ENCODE data around the gene CGN.
A peak's percentile ranks its signal among the peaks of the same experiment; 100 is the strongest.

CGN gene

DNA sequence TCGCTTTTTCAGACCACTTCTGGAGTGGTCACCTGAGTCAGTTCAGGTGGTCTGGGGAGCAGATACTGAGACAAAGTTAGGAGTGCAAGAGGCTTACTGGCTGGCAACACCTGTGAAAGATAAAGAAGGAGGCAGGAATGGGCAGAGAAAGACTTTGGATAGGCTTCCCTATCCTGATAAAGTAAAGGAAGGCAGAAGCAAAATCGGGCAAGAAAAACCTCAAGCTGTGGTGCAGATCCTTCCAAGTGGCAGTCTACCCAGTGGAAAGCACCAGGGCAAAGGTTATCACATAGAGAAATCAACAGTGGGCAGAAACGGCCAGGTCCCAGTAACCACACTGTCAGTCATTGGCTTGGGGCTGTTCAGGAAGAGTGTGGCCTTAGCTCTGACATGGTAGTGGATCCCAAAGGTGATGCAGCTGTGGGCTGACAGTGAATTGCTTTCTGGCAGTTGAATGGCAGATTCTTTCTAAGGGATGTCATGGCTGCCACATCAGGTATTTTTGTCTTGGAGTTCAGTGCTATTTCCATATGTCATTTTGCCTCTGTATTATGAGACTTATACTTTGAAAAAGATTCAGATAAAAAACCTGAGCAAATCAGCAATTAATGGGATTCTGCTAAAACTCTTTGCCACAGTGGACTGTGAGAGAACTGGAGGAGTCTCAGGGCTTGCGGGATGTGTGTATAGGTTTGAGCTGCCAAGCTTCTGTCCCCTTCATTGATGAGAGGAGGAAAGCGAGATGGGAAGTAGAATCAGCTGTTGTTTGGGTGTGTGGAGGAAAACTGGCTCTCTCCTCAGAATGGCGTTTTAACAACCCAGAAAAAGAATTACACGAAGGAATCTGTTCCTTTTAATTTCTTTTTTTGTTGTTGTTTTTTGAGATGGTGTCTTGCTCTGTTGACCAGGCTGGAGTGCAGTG, 8.1 kb upstream of the CGN start:
- TF ChIP-seq POLR2AphosphoS5 (IDR thresholded peaks at IDR 0.05; ENCODE audit: low read depth, low read length) (no peak), TAF1 (IDR thresholded peaks at IDR 0.05; ENCODE audit: borderline replicate concordance, low read depth, low read length) (no peak), POLR2A (IDR thresholded peaks at IDR 0.05; ENCODE audit: low read depth, low read length) (no peak)
- DNase-seq (ENCODE audit: insufficient read length) (no peak), FAIRE-seq (peak; percentile 65)

DNA sequence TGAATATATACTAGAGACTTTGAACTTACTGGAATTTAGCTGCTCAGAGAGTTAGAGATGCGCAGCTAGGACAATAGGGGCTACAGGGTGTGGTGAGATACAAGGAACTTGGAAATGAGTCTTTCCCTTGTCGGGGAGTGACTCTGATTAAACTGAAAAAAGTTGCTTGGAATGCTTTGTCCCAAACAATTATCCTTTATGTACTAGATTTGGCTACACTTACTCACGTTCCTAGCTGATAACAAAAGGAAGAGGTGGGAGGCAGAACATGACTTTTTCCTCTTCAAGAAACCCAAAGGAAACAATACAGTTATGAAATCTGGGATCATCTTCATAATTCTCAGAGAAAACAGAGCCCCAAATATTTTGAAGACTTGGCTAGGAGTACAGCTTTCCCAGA, 6.9 kb upstream of the CGN start:
- no peak for FAIRE-seq
- TF ChIP-seq POLR2AphosphoS5 (IDR thresholded peaks at IDR 0.05; ENCODE audit: low read depth, low read length), result no peak
- TF ChIP-seq TAF1 (IDR thresholded peaks at IDR 0.05; ENCODE audit: borderline replicate concordance, low read depth, low read length), result no peak
- TF ChIP-seq POLR2A (IDR thresholded peaks at IDR 0.05; ENCODE audit: low read depth, low read length), result no peak
- no peak for DNase-seq (ENCODE audit: insufficient read length)

DNA sequence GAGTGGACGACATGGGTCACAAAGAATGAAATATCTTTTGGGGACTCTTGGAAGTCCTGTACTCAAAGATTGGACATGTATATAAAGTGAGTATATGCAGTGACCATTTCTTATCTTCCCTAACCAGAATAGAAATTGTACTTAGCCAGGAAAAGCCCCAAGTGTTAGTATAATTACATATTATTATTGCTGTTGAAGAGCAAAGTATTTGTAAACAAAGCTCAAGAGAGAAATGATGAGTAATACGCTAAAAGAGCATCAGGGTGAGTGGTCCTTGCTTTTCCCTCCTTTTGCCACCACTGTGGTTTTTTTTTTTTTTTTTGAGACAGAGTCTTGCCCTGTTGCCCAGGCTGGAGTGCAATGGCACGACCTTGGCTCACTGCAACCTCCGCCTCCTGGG, 6.4 kb upstream of the CGN start:
- FAIRE-seq (no peak), DNase-seq (ENCODE audit: insufficient read length) (no peak)
- TF ChIP-seq TAF1 (IDR thresholded peaks at IDR 0.05; ENCODE audit: borderline replicate concordance, low read depth, low read length) (no peak), POLR2A (IDR thresholded peaks at IDR 0.05; ENCODE audit: low read depth, low read length) (no peak), POLR2AphosphoS5 (IDR thresholded peaks at IDR 0.05; ENCODE audit: low read depth, low read length) (no peak)

DNA sequence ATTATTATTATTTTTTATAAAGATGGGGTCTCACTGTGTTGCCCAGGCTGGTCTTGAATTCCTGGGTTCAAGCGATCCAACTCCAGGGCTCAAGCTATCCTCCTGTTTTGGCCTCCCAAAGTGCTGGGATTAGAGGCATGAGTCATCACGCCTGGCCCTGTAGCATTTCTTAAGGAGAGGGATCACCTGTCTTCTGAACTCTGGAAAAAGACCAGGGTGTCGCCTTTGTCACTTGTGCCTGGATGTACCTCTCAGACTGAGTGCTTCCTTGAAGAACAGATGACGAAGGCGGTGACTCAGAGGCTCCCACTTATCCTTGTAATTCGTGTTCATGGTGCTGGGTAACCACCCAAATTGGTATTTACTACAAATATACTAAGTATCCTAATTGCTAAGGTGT, 2.4 kb upstream of the CGN start:
- no peak for FAIRE-seq
- no peak for DNase-seq (ENCODE audit: insufficient read length)
- TF ChIP-seq POLR2AphosphoS5 (IDR thresholded peaks at IDR 0.05; ENCODE audit: low read depth, low read length) (no peak), POLR2A (IDR thresholded peaks at IDR 0.05; ENCODE audit: low read depth, low read length) (no peak), TAF1 (IDR thresholded peaks at IDR 0.05; ENCODE audit: borderline replicate concordance, low read depth, low read length) (no peak)

DNA sequence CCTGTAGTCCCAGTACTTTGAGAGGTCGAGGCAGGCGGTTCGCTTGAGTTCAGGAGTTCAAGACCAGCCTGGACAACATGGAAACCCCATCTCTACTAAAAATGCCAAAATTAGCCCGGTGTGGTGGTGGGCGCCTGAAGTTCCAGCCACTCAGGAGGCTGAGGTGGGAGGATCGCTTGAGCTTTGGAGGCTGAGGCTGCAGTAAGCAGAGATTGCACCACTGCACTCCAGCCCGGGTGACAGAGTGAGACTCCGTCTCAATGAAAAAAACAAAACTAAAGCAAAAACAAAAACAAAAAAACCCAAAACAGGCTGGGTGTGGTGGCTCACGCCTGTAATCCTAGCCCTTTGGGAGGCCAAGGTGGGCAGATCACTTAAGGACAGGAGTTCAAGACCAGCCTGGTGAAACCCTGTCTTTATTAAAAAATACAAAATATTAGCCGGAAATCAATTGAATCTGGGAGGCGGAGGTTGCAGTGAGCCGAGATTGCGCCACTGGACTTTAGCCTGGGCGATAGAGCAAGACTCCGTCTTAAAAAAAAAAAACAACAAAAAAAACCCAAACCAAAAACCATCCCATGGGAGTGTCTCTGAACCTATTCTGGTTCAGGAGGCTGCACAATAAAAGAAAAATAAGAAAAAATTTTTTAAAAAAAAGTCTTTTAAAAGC, 1.7 kb upstream of the CGN start:
- FAIRE-seq (no peak), DNase-seq (ENCODE audit: insufficient read length) (no peak)
- no peak for TF ChIP-seq POLR2A (IDR thresholded peaks at IDR 0.05; ENCODE audit: low read depth, low read length)
- no peak for TF ChIP-seq POLR2AphosphoS5 (IDR thresholded peaks at IDR 0.05; ENCODE audit: low read depth, low read length)
- TF ChIP-seq TAF1 (IDR thresholded peaks at IDR 0.05; ENCODE audit: borderline replicate concordance, low read depth, low read length), result no peak

DNA sequence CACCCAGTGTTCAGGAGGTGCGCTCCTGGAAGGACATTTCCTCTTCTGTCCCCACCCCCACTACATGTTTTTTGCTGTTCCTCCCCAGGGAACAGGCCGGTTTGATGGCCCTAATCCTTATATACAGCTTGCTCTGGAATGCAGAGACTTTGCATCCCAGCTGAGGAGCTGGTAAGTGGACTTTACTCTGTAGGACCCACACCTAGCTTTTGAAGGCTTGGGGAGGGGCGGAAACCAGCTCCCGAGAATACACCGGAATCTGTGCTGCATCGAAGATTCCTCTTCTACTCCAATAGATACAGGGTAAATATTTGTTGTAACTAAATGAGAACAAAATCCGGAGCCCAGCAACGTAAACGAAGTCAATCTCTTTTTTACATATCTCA, 1.2 kb upstream of the CGN start:
- DNase-seq (ENCODE audit: insufficient read length), result no peak

DNA sequence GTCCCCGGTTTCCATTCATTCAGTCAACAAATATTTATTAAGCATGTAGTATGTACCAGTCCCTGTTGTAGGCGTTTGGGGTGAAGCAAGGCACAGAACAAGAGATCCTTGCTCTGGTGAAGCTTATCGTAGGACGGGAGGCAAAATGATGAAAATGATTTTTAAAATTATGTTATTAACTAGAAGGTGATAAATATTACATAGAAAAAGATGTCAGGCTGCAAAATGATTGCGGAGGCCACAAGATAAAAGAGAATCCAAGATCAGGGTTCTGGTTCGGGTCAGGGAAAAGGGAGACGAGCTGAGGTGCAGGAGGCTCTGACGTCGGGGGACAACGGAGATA, 602 bp upstream of the CGN start:
- DNase-seq (ENCODE audit: insufficient read length), result no peak
- TF ChIP-seq POLR2A (IDR thresholded peaks at IDR 0.05; ENCODE audit: low read depth, low read length), result no peak
- TF ChIP-seq POLR2AphosphoS5 (IDR thresholded peaks at IDR 0.05; ENCODE audit: low read depth, low read length), result no peak
- no peak for TF ChIP-seq TAF1 (IDR thresholded peaks at IDR 0.05; ENCODE audit: borderline replicate concordance, low read depth, low read length)
- no peak for FAIRE-seq

More for the DNA sequence above, 1.2 kb upstream of the CGN start:
- TF ChIP-seq POLR2A (IDR thresholded peaks at IDR 0.05; ENCODE audit: low read depth, low read length) (no peak), POLR2AphosphoS5 (IDR thresholded peaks at IDR 0.05; ENCODE audit: low read depth, low read length) (no peak), TAF1 (IDR thresholded peaks at IDR 0.05; ENCODE audit: borderline replicate concordance, low read depth, low read length) (no peak)
- FAIRE-seq, result no peak

DNA sequence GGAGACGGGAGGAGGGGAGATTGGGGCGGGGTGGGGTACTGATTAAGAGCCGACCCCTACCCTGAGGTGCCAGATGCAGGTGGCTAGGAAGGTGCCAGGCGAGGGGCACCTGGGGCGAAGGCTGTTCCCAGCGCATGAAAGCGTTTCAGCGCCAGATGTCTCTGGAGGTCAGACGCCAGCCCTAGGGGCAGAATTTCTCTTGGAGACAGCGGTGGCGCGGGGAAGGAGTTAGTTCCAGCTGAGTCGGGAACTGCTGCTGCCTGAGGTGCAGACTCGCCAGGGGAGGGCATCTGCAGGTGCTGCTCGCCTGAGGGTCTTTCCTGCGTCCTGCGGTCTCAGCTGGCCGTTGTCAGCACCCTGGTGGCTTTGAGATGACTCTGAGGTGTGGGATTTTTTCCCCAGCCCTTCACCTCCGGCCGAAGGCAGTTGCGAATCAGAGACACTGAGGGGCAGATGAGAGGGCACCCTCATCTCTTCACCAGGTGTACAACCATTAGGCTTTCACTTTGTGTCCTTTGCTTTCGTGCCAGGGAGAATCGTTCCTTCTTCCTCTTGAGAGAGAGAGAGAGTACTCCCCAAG, 539 bp downstream of the CGN start:
- DNase-seq (ENCODE audit: insufficient read length) (no peak), FAIRE-seq (peak; percentile 24)
- TF ChIP-seq TAF1 (IDR thresholded peaks at IDR 0.05; ENCODE audit: borderline replicate concordance, low read depth, low read length) (no peak), POLR2AphosphoS5 (IDR thresholded peaks at IDR 0.05; ENCODE audit: low read depth, low read length) (no peak), POLR2A (IDR thresholded peaks at IDR 0.05; ENCODE audit: low read depth, low read length) (no peak)

DNA sequence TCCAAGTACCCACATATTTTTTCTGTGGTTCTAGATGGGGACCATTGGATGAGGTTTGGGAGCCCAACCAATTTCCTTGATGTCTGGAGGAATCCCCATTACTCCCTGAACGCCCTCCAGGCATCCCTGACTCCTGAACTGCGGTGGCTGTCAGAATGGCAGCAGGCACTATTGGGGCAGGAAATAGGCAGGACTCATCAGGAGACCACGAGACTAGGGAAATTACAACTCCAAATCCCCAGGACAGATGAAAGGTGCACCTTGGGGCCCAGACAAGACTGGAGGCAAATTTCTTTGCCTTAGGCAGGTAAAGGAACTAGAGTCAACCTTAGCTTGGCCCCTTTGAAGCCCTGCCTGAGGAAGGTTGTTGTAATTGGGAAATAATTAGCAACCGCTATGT, 1.1 kb downstream of the CGN start:
- DNase-seq (ENCODE audit: insufficient read length), result no peak
- no peak for TF ChIP-seq POLR2AphosphoS5 (IDR thresholded peaks at IDR 0.05; ENCODE audit: low read depth, low read length)
- no peak for TF ChIP-seq TAF1 (IDR thresholded peaks at IDR 0.05; ENCODE audit: borderline replicate concordance, low read depth, low read length)
- TF ChIP-seq POLR2A (IDR thresholded peaks at IDR 0.05; ENCODE audit: low read depth, low read length), result no peak
- FAIRE-seq, result no peak

DNA sequence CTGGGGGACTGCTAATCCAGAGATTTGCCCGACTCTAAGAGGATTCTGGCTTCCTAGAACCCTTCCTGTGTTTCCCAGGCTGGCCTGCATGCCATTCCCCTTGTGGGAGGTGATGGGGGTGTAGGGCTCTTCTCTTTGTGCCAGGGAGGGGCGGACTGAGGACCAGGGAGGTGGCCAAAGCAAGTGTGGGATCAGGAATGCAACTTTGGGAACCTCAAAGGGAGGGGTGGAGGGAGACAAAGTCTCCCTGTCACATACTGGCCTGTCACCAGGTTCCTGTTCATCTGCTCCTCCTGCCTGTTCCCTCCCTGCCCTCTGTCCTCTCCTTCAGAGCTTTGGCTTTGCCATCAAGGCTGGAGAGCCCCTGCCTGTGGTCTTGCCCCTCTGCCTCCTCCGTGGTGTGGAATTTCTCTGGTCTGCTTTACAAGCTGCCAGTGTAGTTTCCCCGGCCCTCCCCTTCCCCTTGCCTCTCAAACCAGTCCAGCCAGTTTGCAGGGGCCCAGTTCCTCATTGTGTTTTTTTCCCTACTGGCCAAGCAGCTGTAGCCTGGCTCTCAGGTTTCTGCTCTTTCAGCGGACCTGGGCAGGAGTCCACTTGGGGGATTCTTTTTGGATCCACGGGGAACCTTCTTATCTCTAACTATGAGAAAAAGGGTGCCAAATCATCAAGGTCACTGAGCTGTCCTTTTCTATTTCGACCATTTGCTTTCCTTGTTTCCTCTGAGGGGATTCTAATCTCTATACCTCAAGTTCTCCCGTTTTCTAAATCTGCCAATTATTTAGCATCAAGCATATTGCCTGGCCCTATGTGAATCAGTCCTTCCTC, 1.8 kb downstream of the CGN start:
- no peak for TF ChIP-seq TAF1 (IDR thresholded peaks at IDR 0.05; ENCODE audit: borderline replicate concordance, low read depth, low read length)
- no peak for TF ChIP-seq POLR2AphosphoS5 (IDR thresholded peaks at IDR 0.05; ENCODE audit: low read depth, low read length)
- no peak for TF ChIP-seq POLR2A (IDR thresholded peaks at IDR 0.05; ENCODE audit: low read depth, low read length)
- DNase-seq (ENCODE audit: insufficient read length), result no peak
- no peak for FAIRE-seq

DNA sequence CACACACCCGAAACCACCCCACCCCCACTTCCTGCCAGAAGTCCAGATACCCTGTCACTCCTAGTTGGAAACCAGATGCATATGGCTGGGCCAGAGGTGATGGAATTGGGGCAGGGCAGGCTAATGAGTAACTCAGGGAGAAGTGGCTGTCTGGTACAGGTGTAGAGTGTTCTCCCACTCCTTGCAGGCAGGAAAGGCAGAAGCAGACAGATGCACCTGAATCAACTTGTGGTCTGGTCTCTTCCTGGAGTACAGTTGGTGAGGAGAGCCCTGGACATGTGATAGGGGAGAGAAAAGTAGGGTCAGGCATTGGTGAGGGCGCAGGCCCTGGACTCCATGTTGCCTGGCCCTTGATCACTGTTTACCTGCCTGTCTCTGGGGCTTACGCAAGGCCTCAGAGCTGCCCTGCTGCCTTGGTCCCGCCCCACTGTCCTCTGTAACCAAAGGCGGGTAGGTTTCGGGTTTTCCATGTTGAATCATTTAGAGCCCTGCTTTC, 2.5 kb downstream of the CGN start:
- no peak for TF ChIP-seq TAF1 (IDR thresholded peaks at IDR 0.05; ENCODE audit: borderline replicate concordance, low read depth, low read length)
- no peak for TF ChIP-seq POLR2A (IDR thresholded peaks at IDR 0.05; ENCODE audit: low read depth, low read length)
- no peak for TF ChIP-seq POLR2AphosphoS5 (IDR thresholded peaks at IDR 0.05; ENCODE audit: low read depth, low read length)
- DNase-seq (ENCODE audit: insufficient read length), result no peak
- FAIRE-seq, result no peak

All from GM12892 (cell line).